Activated T-helper 1 cell treated with anti-CD3 and anti-CD28 coated beads, Interleukin-12 subunit alpha, Interleukin-12 subunit beta, Interleukin-2, Interleukin-4 antibody, amounts not matched to agents 30 ng/mL and 10 ng/mL and 1 ng/mL, durations not matched to agents 14 hours and 24 hours and 36 hours (primary cell): ENCODE results near the gene CDK12. TPM values are rescaled to one million over a fixed set of nuclear protein-coding genes. Genes with fewer than 3 reads are reported as not detected.
"Not testable (repeated sequence)": the region's sequence is repeated elsewhere in the genome, so short reads cannot be mapped to it uniquely, and the experiment has no call there.

Source experiments
- DNase-seq: peaks from one replicate; pipeline ENCODE4 v3.0.0; 2021; ENCODE audit warnings: low spot score
- H3K27ac Mint-ChIP-seq: one replicate; pipeline ENCODE4 v1.8.0; 2021; ENCODE audit warnings: mild to moderate bottlenecking, mixed read lengths
- H3K27me3 Mint-ChIP-seq: one replicate; pipeline ENCODE4 v1.8.0; 2022; ENCODE audit warnings: mild to moderate bottlenecking, moderate library complexity, mixed read lengths; ENCODE audit not compliant: insufficient read depth
- H3K36me3 Mint-ChIP-seq: one replicate; pipeline ENCODE4 v1.8.0; 2021; ENCODE audit warnings: low read depth, mixed read lengths
- H3K4me1 Mint-ChIP-seq: one replicate; pipeline ENCODE4 v1.8.0; 2021; ENCODE audit warnings: low read depth, mixed read lengths
- H3K4me3 Mint-ChIP-seq: one replicate; pipeline ENCODE4 v1.8.0; 2021; ENCODE audit warnings: mild to moderate bottlenecking, moderate library complexity, mixed read lengths
- H3K9me3 Mint-ChIP-seq: one replicate; pipeline ENCODE4 v1.8.0; 2021; ENCODE audit warnings: mixed read lengths
- intact Hi-C: fragments of 100-400 bp; cut with micrococcal nuclease; formaldehyde crosslinking; loops from one replicate; pipeline ENCODE4 v1.15.1; 2024
- total RNA-seq: library from RNA; stranded (reverse); gene quantifications from 2 replicates; pipeline ENCODE4 v1.2.3, GENCODE V29; 2022

Gene CDK12
- total RNA-seq, 1 donor from 2014 or later, result 97.4 TPM

GRCh38 chr17:39541652-39542051, 80.4 kb downstream of the CDK12 start:
- Mint-ChIP-seq H3K27me3 (peaks cover 2% of the 10 kb centered on the region), H3K4me3 (no peak overlapping the region), H3K9me3 (no peaks in the 10 kb centered on the region), H3K36me3 (peaks cover 8% of the 10 kb centered on the region), H3K27ac (no peak overlapping the region), H3K4me1 (peaks cover 21% of the 10 kb centered on the region)
- DNase-seq, result no peak
- intact Hi-C loops, result no loop called here

GRCh38 chr17:39543176-39543575, 81.9 kb downstream of the CDK12 start:
- peaks cover 7% of the 10 kb centered on the region for H3K36me3 Mint-ChIP-seq
- no peak overlapping the region for H3K27ac Mint-ChIP-seq
- peaks cover 2% of the 10 kb centered on the region for H3K27me3 Mint-ChIP-seq
- no peak for DNase-seq
- intact Hi-C loops, result no loop called here
- H3K4me1 Mint-ChIP-seq, result peaks cover 18% of the 10 kb centered on the region
- no peak overlapping the region for H3K4me3 Mint-ChIP-seq
- no peaks in the 10 kb centered on the region for H3K9me3 Mint-ChIP-seq

GRCh38 chr17:39543664-39544063, 82.4 kb downstream of the CDK12 start:
- no peak for DNase-seq
- H3K27me3 Mint-ChIP-seq, result peaks cover 2% of the 10 kb centered on the region
- H3K4me3 Mint-ChIP-seq, result no peak overlapping the region
- intact Hi-C loops, result no loop called here
- H3K27ac Mint-ChIP-seq, result no peak overlapping the region
- H3K4me1 Mint-ChIP-seq, result peaks cover 14% of the 10 kb centered on the region
- no peaks in the 10 kb centered on the region for H3K9me3 Mint-ChIP-seq
- H3K36me3 Mint-ChIP-seq, result peaks cover 6% of the 10 kb centered on the region

- not testable (repeated sequence) for H3K27me3 Mint-ChIP-seq
These were observed 83.1 kb downstream of the CDK12 start for GRCh38 chr17:39544361-39544760.

GRCh38 chr17:39547713-39548478, 86.6 kb downstream of the CDK12 start:
- no peaks in the 10 kb centered on the region for H3K9me3 Mint-ChIP-seq
- no peak overlapping the region for H3K4me3 Mint-ChIP-seq
- H3K4me1 Mint-ChIP-seq, result no peaks in the 10 kb centered on the region
- intact Hi-C loops, result loop anchor here (1.0 kb wide), 1 partner anchor 75 kb away; no protein-coding TSS in a partner anchor
- H3K27ac Mint-ChIP-seq, result no peak overlapping the region
- H3K27me3 Mint-ChIP-seq, result no peaks in the 10 kb centered on the region
- peak; percentile 48 for DNase-seq
- peaks cover 22% of the 10 kb centered on the region for H3K36me3 Mint-ChIP-seq

More at GRCh38 chr17:39544361-39544760, 83.1 kb downstream of the CDK12 start:
- H3K27ac Mint-ChIP-seq, H3K9me3 Mint-ChIP-seq, H3K36me3 Mint-ChIP-seq, intact Hi-C loops, DNase-seq, H3K4me3 Mint-ChIP-seq, H3K4me1 Mint-ChIP-seq: not testable (repeated sequence)

GRCh38 chr17:39548494-39549225, 87.4 kb downstream of the CDK12 start:
- Mint-ChIP-seq H3K27me3 (no peaks in the 10 kb centered on the region), H3K27ac (no peak overlapping the region), H3K9me3 (no peaks in the 10 kb centered on the region), H3K36me3 (peaks cover 25% of the 10 kb centered on the region), H3K4me3 (no peak overlapping the region), H3K4me1 (no peaks in the 10 kb centered on the region)
- no peak for DNase-seq
- intact Hi-C loops, result loop anchor here (1.0 kb wide), 1 partner anchor 75 kb away; no protein-coding TSS in a partner anchor

GRCh38 chr17:39549747-39550573, 88.7 kb downstream of the CDK12 start:
- no peaks in the 10 kb centered on the region for H3K9me3 Mint-ChIP-seq
- peaks cover 27% of the 10 kb centered on the region for H3K36me3 Mint-ChIP-seq
- no peak overlapping the region for H3K27ac Mint-ChIP-seq

GRCh38 chr17:39551879-39552278, 90.6 kb downstream of the CDK12 start:
- intact Hi-C loops, result no loop called here
- no peaks in the 10 kb centered on the region for H3K9me3 Mint-ChIP-seq

More at GRCh38 chr17:39549747-39550573, 88.7 kb downstream of the CDK12 start:
- intact Hi-C loops, result no loop called here
- no peak for DNase-seq
- no peaks in the 10 kb centered on the region for H3K27me3 Mint-ChIP-seq
- H3K4me1 Mint-ChIP-seq, result no peaks in the 10 kb centered on the region
- no peak overlapping the region for H3K4me3 Mint-ChIP-seq

GRCh38 chr17:39553341-39553945, 92.2 kb downstream of the CDK12 start:
- Mint-ChIP-seq H3K9me3 (no peaks in the 10 kb centered on the region), H3K4me1 (no peaks in the 10 kb centered on the region), H3K36me3 (peaks cover 40% of the 10 kb centered on the region), H3K27me3 (no peaks in the 10 kb centered on the region), H3K27ac (no peak overlapping the region), H3K4me3 (no peak overlapping the region)
- DNase-seq, result no peak
- intact Hi-C loops, result no loop called here

More at GRCh38 chr17:39551879-39552278, 90.6 kb downstream of the CDK12 start:
- Mint-ChIP-seq H3K36me3 (peaks cover 32% of the 10 kb centered on the region), H3K27me3 (no peaks in the 10 kb centered on the region), H3K4me3 (no peak overlapping the region), H3K4me1 (no peaks in the 10 kb centered on the region), H3K27ac (no peak overlapping the region)
- no peak for DNase-seq

- H3K4me3 Mint-ChIP-seq, result no peak overlapping the region
- no peaks in the 10 kb centered on the region for H3K9me3 Mint-ChIP-seq
- H3K27me3 Mint-ChIP-seq, result no peaks in the 10 kb centered on the region
- no peak overlapping the region for H3K27ac Mint-ChIP-seq
- no peaks in the 10 kb centered on the region for H3K4me1 Mint-ChIP-seq
- peaks cover 36% of the 10 kb centered on the region for H3K36me3 Mint-ChIP-seq
- intact Hi-C loops, result no loop called here
- no peak for DNase-seq
These were observed 94.1 kb downstream of the CDK12 start for GRCh38 chr17:39555368-39555767.

GRCh38 chr17:39556423-39556822, 95.1 kb downstream of the CDK12 start:
- intact Hi-C loops, result no loop called here
- Mint-ChIP-seq H3K9me3 (no peaks in the 10 kb centered on the region), H3K36me3 (peaks cover 36% of the 10 kb centered on the region), H3K4me1 (no peaks in the 10 kb centered on the region), H3K27me3 (no peaks in the 10 kb centered on the region), H3K27ac (no peak overlapping the region), H3K4me3 (no peak overlapping the region)
- no peak for DNase-seq

- H3K4me3 Mint-ChIP-seq, result no peak overlapping the region
- intact Hi-C loops, result no loop called here
- no peaks in the 10 kb centered on the region for H3K4me1 Mint-ChIP-seq
- H3K36me3 Mint-ChIP-seq, result peaks cover 29% of the 10 kb centered on the region
- no peaks in the 10 kb centered on the region for H3K9me3 Mint-ChIP-seq
- H3K27me3 Mint-ChIP-seq, result no peaks in the 10 kb centered on the region
- H3K27ac Mint-ChIP-seq, result no peak overlapping the region
- DNase-seq, result no peak
These were observed 101.1 kb downstream of the CDK12 start for GRCh38 chr17:39562395-39562794.
